Stimulated activated CD8-positive, alpha-beta memory T cell treated with anti-CD3 and anti-CD28 coated beads, Interleukin-15, amount 100 ng/mL, for 24 hours (primary cell): Measurements from ENCODE around the gene TUBGCP2.
A peak's percentile ranks its signal among the peaks of the same experiment; 100 is the strongest.
"Not testable (repeated sequence)": the region's sequence is repeated elsewhere in the genome, so short reads cannot be mapped to it uniquely, and the experiment has no call there.

Experiments
- DNase-seq: peaks from one replicate; pipeline ENCODE4 v3.0.0-alpha.2; 2020; ENCODE audit warnings: low read depth

Gene TUBGCP2

GRCh38 chr10:133324198-133324792 is 15.6 kb upstream of the TUBGCP2 start:
- peak; percentile 31 for DNase-seq

- DNase-seq = not testable (repeated sequence)
Observed at GRCh38 chr10:133322064-133322709, 13.5 kb upstream of the TUBGCP2 start.

GRCh38 chr10:133320852-133321422 is 12.3 kb upstream of the TUBGCP2 start:
- DNase-seq = not testable (repeated sequence)

GRCh38 chr10:133318494-133319127 is 9.9 kb upstream of the TUBGCP2 start:
- DNase-seq = peak; percentile 41

GRCh38 chr10:133316732-133317131 is 8.1 kb upstream of the TUBGCP2 start:
- no peak for DNase-seq

- no peak for DNase-seq
Observed at GRCh38 chr10:133316266-133316665, 7.6 kb upstream of the TUBGCP2 start.

GRCh38 chr10:133315847-133316246 is 7.2 kb upstream of the TUBGCP2 start:
- DNase-seq = no peak

- no peak for DNase-seq
Observed at GRCh38 chr10:133314911-133315310, 6.2 kb upstream of the TUBGCP2 start.

GRCh38 chr10:133313192-133313591 is 4.5 kb upstream of the TUBGCP2 start:
- DNase-seq = no peak

GRCh38 chr10:133312769-133313145 is 4.1 kb upstream of the TUBGCP2 start:
- no peak for DNase-seq

GRCh38 chr10:133312016-133312768 is 3.5 kb upstream of the TUBGCP2 start:
- no peak for DNase-seq

GRCh38 chr10:133311570-133311969 is 2.9 kb upstream of the TUBGCP2 start:
- DNase-seq = no peak

GRCh38 chr10:133310789-133311188 is 2.1 kb upstream of the TUBGCP2 start:
- no peak for DNase-seq

GRCh38 chr10:133310399-133310755 is 1.7 kb upstream of the TUBGCP2 start:
- no peak for DNase-seq

GRCh38 chr10:133309720-133310398 is 1.2 kb upstream of the TUBGCP2 start:
- no peak for DNase-seq

- peak; percentile 95 for DNase-seq
Observed at GRCh38 chr10:133309100-133309719, 538 bp upstream of the TUBGCP2 start.

- DNase-seq = peak; percentile 45
Observed at GRCh38 chr10:133307776-133308420, 774 bp downstream of the TUBGCP2 start.

- no peak for DNase-seq
Observed at GRCh38 chr10:133306941-133307379, 1.7 kb downstream of the TUBGCP2 start.

GRCh38 chr10:133306097-133306476 is 2.6 kb downstream of the TUBGCP2 start:
- DNase-seq = no peak

- no peak for DNase-seq
Observed at GRCh38 chr10:133303206-133303605, 5.5 kb downstream of the TUBGCP2 start.

GRCh38 chr10:133302230-133302629 is 6.4 kb downstream of the TUBGCP2 start:
- DNase-seq = no peak
